HG02970 (cell line): ENCODE results near the gene SH3YL1.
"Not testable (repeated sequence)": the region's sequence is repeated elsewhere in the genome, so short reads cannot be mapped to it uniquely, and the experiment has no call there.

Experiments used
- ATAC-seq: cut with Tn5 transposase; IDR thresholded peaks from one replicate; pipeline ENCODE4 v1.9.1; 2021; ENCODE audit warnings: mild to moderate bottlenecking, moderate library complexity, moderate number of reproducible peaks; ENCODE audit not compliant: unreplicated experiment, low FRiP score

The SH3YL1 gene

GRCh38 chr2:191311-192190 is 72.3 kb downstream of the SH3YL1 start:
- ATAC-seq, result no peak

DNA sequence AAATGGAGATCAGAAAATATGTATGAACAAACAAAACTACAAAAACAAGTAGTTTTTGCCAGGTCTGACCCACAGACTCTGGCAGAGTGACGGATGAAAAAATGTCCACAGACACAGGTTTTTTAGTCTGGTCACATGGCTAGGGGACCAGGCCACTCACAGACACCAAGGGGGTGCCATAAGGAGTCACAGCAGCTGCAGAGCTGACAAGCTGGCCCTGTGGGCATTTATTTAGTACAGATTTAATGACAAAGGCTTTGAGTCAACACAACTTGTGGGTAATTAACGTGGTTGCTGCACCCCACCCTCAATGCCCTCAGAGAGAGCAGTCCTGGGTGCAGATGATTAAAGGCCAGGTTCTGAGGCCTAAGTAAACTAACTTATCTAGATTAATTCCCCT is 76.0 kb downstream of the SH3YL1 start:
- ATAC-seq, result no peak

GRCh38 chr2:185221-185620 is 78.6 kb downstream of the SH3YL1 start:
- no peak for ATAC-seq

GRCh38 chr2:184695-185094 is 79.1 kb downstream of the SH3YL1 start:
- no peak for ATAC-seq

DNA sequence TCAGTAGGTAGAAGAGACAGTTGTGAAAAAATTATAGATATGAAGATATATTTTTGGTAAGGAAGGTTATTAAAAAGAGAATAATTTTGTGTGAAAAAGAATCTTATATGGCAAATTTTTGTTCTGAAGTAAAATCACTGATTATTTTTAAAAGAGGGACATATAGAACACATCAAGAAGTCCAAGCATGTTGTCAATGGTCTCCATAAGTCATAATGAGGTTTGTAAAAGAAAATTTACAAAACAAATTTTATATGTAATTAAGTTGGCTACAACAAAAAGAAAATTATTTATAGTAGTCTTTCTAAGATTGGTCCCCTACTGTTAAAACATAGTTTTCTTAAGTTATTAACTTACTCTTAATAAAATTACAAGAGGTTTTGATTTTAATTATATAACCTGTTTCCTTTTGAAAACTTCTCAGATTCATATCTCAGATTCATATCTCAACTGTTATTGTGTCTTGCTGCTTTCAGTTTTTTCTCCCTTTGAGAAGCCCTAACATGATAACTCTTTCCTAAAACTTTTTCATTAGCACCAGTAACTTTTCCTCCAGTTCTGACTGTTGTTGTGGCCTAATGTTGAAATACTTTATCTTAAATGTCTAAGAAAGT is 81.2 kb downstream of the SH3YL1 start:
- ATAC-seq, result no peak

DNA sequence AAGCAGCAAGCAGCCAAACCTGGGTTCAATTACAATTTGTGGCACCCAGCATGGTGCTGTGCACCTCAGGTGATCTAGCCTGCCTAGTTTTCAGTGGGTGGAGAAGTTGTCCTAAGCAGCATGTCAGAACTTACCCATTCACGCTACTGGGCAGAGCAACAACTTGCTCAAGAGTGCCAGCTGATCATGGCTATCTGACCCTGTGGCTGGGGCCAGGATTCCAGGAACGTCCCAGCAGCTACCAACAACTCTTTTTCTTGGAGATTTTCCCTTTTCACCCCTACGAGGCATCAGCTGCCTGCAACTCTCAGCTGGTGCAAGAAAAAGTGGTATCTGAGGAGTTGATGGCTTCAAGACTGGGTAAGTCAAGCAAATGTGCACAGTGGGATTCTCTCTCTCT is 83.5 kb downstream of the SH3YL1 start:
- no peak for ATAC-seq

DNA sequence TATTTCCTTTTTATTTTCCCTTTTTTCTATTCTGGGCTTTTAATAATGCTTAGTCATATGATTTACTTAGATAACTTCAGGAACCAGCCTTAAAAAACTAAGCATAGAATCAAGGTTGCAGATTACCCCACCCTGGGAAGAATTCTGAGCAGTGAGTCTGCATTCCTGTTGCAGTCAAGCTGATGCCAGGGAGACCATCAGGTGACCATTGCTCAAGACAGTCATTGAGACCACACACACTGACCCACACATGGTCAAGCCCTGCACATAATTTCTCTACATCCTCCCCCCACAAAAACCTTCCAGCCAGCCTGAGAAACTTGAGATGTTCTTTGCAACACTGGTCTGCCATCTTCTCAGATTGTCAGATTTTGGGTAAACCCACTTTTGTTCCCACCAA is 83.9 kb downstream of the SH3YL1 start:
- no peak for ATAC-seq

GRCh38 chr2:177733-178132 is 86.1 kb downstream of the SH3YL1 start:
- no peak for ATAC-seq

- ATAC-seq, result no peak
Measured at GRCh38 chr2:176917-177316, 86.9 kb downstream of the SH3YL1 start.

DNA sequence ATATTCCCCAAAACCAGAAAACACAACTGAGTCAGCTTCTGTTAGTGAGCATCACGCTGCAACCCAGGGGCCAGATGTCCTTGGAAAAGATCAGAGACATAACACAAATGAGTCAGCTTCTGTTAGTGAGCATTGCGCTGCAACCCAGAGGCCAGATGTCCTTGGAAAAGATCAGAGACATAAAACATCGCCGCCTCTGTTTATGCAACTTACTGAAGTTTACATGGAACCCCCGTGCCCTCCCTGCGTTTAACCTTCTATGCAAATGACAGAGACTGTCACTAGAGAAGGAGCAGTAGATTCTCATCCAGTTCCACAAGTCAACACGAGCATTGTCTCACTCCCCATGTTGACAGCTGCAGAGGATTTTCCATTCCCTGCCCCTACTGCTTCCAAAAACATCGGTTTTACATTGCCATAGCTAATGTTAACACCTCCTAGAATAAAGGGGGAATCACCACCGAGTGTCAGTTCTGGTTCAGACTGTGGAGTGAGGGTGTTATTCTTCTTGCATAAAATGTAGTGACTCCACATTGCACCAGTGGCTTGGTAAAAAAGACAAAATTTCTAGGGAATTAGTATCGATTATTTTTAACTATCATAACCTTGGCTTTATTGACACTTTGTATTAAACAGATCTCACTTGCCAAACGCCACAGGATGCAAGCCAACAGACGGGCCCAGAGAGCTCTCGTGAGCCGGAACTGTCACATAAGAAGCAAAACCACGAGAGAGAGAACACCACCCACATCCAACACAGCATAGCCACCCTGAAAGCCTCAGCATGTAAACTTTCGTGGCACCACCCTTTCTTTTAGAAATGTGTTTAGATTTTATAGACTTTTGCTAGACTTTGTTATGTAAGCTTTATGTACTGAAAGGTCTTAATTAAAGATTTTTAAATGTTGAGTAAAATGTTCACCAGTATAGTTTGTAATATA is 87.7 kb downstream of the SH3YL1 start:
- no peak for ATAC-seq

DNA sequence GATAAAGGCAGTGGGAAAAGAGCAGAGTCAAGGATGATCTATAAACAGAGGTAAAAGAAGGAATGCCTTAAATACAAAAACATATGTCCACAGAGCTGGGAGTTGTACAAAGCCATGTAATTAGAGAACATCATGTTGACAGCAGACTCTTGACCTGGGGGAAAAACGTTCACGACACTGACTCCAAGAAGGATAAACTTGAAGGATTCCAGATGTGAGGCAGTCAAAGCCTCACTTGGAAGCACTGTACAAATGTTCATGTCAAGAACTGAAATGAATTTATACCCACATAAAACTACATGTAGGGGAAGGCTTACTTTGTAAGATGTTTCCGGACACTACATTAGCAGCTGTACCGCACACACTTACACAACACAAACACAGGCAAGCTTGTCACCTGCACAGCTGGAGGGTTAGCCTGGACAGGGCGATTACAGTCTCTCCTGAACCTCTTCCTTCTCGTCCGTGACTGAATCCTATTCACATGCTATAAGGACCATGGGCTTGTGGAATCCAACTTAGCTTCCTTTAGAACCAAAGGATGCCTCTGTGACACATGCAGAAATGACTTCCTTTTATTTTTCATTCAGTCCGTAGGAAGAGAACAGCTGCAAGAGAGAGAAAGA is 88.6 kb downstream of the SH3YL1 start:
- ATAC-seq, result no peak

DNA sequence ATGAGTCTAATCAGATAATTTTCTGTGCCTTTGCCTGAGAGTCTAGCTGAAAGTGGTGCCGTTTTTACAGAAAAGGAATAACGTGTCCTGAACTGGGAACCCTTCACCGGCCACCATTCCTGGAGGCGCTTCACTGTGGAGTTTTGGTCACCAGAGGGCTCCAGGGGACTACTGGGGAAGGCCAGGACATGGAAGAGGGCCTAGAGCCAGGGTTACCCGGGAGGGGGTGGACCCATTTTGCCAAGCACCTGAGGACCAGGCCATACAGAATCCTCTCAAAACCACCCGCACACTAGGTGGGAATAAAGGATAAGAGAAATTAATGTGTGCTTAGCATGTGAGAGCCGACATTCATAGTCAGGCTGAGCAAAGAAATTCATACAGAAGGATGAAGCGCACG is 91.7 kb downstream of the SH3YL1 start:
- ATAC-seq, result not testable (repeated sequence)

- ATAC-seq, result no peak
Measured at GRCh38 chr2:169741-170140, 94.1 kb downstream of the SH3YL1 start.
